Skeletal muscle cell (primary cell): ENCODE measurements around the gene ANAPC7.
"Not testable (repeated sequence)": the region's sequence is repeated elsewhere in the genome, so short reads cannot be mapped to it uniquely, and the experiment has no call there.

Source experiments
- DNase-seq: peaks from one replicate; pipeline ENCODE4 v3.0.0-alpha.2; 2010; ENCODE audit warnings: low read depth
- H3K4me3 ChIP-seq: 2 replicates; pipeline ENCODE4 v1.5.1; 2011; ENCODE audit warnings: low read depth, mild to moderate bottlenecking, control low read depth, low read length, moderate library complexity

ANAPC7 gene

DNA sequence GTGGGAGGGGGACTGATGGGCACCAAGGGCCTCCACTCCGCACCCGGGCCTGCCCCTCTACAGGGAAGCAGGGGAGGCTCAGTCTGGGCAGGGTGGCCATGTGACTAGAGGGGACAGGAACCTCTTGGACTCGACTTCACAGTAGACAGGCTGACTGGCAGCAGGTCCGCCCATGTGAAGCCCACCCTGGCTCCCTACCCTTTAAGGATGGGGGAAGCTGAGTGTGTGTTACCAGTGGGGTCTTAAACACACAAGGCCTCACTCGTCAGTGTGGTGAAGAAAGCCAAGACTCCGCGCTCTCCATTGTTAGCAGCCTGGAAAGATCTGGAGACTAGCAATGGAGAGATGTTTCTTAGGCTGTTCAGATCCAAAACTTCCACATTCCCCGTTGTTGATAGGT, 52.4 kb downstream of the ANAPC7 start:
- no peak overlapping the region for H3K4me3 ChIP-seq
- DNase-seq: no peak

DNA sequence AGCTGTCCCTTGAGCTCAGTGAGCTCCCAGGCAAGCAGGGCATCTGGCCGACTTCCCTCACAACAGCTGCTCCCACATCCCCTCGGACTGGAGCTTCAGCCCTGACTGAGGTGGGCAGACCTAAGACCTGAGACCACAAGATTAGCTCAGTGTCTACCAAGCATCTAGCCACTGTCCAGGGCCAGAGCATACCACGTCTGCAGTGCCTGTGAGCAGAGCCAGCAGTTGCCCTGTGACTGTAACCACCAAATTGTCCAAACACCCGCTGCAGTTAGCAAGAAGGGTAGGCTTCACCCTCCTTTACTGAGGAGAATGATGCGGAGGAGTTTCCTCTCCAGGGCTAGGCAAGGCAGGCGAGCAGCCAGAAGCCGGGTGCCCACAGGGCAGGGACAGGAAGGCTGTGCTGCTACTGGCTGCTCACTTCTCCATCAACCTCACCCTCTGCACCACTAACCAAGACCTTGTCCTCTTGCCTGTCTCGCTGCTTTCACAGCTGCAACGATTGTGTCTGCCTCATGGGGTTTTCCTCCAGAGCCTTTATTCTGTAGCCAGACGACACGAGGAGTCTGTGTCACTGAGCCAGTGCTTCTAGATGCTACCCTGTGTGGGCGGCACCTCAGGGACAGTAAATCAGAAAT, 53.9 kb downstream of the ANAPC7 start:
- DNase-seq: no peak
- H3K4me3 ChIP-seq: no peak overlapping the region

DNA sequence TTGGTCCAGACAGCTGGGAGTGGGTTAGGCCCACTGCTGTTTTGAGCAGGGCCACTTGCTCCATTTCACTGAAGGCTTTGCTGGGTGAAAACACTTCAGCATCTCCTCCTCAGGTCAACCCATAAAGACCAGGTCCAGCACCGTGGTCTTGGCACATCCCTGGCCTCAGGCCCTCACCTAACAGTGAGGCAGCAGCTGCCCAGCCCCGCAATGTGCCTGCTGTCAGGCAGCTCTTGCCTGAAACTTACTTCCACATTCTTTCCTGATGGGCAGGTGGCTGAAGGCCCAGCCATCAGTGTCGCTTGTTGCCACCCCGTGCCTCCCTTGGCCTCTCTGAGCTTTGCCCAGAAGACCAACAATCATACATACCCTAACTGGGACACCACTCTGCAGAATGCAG, 54.4 kb downstream of the ANAPC7 start:
- H3K4me3 ChIP-seq: no peak overlapping the region
- DNase-seq: no peak

- DNase-seq: no peak
- H3K4me3 ChIP-seq: no peak overlapping the region
Observed at GRCh38 chr12:110348431-110349059, 55.0 kb downstream of the ANAPC7 start.

- no peak for DNase-seq
- H3K4me3 ChIP-seq: no peak overlapping the region
Observed at GRCh38 chr12:110347767-110348166, 55.7 kb downstream of the ANAPC7 start.

DNA sequence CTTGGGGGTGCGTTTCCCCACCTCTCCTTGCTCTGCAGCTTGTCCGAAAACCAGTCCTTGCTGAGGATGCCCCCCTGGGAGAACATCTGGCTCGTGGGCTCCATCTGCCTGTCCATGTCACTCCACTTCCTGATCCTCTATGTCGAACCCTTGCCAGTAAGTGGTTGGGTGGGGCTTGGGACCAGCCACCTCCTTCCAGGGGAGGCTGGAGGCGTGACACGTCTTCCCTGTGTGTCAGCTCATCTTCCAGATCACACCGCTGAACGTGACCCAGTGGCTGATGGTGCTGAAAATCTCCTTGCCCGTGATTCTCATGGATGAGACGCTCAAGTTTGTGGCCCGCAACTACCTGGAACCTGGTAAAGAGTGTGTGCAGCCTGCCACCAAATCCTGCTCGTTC, 57.5 kb downstream of the ANAPC7 start:
- DNase-seq: no peak
- no peak overlapping the region for H3K4me3 ChIP-seq

DNA sequence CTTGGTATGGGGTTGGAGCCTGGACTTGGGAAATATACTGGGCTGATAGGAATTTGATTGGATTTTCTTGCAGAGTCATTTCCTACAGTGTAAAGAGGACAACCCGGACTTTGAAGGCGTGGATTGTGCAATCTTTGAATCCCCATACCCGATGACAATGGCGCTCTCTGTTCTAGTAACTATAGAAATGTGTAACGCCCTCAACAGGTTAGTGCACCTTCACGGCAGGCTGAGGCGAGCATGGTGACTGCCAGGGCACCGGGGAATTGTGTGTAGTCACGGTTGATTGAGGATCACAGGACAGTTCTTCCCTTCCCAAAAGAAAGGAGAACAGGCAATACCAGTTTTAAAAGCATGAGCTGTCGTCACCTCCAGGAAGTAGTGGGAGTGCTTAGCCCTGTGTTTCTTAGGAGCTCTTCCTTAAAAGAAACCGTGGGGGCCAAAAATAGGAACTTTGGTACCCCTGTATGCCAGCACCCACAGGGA, 58.3 kb downstream of the ANAPC7 start:
- H3K4me3 ChIP-seq: no peak overlapping the region
- no peak for DNase-seq

GRCh38 chr12:110344657-110345056, 58.9 kb downstream of the ANAPC7 start:
- H3K4me3 ChIP-seq: no peak overlapping the region
- no peak for DNase-seq

GRCh38 chr12:110343736-110344555, 59.6 kb downstream of the ANAPC7 start:
- no peak for DNase-seq
- no peak overlapping the region for H3K4me3 ChIP-seq

DNA sequence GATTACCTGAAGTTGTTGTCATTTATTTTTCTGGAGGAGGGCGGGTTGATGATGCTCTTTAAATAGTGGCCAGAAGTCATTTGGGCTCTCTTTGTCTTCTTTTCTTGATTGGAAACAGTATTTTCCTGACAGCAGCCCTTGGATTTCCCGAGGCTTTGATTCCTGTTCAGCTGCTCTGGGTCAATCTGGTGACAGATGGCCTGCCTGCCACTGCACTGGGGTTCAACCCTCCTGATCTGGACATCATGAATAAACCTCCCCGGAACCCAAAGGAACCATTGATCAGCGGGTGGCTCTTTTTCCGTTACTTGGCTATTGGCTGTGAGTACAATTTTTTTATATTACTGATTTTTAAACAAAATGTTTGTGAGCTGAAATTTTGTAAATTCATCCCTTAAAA, 60.4 kb downstream of the ANAPC7 start:
- H3K4me3 ChIP-seq: no peak overlapping the region
- DNase-seq: no peak

GRCh38 chr12:110342157-110342556, 61.4 kb downstream of the ANAPC7 start:
- H3K4me3 ChIP-seq: no peak overlapping the region
- no peak for DNase-seq

GRCh38 chr12:110340706-110341105, 62.8 kb downstream of the ANAPC7 start:
- no peak for DNase-seq

DNA sequence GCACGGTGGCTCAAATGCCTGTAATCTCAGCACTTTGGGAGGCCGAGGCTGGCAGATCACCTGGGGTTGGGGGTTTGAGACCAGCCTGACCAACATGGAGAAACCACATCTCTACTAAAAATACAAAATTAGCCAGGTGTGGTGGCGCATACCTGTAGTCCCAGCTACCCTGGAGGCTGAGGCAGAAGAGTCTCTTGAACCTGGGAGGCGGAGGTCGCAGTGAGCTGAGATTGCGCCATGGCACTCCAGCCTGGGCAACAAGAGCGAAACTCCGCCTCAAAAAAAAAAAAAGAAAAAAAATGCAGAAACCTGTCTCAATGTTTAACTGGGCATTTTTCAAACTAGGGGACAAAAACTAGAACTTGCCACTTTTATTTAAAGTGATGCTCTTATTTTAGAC, 63.2 kb downstream of the ANAPC7 start:
- not testable (repeated sequence) for DNase-seq, H3K4me3 ChIP-seq

More at GRCh38 chr12:110340706-110341105, 62.8 kb downstream of the ANAPC7 start:
- H3K4me3 ChIP-seq: no peak overlapping the region

DNA sequence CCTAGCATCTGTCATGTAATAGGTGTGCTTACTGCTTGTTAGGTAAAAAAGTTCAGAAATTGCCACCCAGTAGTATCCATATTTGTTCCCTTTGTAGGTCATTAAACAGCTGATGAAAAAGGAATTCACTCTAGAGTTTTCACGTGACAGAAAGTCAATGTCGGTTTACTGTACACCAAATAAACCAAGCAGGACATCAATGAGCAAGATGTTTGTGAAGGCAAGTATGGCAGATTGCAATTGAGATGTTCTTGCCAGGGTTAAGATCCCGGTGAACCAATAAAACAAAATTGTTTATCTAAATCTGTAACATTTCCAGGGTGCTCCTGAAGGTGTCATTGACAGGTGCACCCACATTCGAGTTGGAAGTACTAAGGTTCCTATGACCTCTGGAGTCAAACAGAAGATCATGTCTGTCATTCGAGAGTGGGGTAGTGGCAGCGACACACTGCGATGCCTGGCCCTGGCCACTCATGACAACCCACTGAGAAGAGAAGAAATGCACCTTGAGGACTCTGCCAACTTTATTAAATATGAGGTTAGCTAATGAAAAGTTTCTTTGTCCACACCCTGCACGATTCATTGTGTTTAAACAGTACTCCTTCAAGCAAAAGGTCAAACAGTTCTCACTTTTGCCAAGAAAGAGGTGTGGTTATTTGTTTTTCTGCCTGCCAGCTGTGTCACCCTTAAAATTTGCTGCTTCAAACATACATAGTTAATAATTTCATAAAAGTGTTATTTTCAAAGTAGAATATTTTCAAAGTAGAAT, 64.1 kb downstream of the ANAPC7 start:
- no peak for DNase-seq
- H3K4me3 ChIP-seq: no peak overlapping the region

GRCh38 chr12:110338754-110339153, 64.8 kb downstream of the ANAPC7 start:
- no peak for DNase-seq

DNA sequence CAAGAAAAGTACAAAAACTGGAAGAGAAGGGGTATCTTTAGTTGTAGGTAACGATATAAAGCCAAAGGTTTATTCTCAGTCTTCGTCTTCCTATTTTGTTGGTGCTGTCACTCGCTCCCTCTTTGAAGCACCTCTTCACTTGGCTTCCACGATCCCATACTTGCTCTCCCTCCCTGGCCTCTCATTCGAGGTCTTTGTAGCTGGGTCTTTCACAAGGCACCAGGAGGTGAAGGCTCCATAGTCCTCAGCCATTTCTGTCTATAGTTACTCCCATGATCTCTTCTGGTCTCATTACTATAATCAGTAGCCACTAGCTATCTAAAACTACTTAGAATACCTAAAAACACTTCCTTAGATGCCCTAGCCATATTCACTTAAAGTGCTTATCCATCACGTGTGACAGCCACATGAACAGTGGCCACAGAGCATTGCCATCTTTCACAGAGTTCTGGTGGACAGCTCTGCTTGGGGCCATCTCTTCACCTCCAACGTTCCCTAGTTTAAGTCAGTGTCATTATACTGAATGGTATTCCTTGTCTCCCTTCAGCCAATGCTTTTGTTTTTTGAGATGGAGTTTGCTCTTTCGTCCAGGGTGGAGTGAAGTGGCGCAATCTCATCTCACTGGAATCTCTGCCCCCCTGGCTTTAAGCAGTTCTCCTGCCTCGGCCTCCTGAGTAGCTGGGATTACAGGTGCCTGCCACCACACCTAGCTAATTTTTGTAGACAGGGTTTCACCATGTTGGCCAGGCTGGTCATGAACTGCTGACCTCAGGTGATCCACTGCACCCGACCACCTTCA, 65.4 kb downstream of the ANAPC7 start:
- H3K4me3 ChIP-seq: no peak overlapping the region
- DNase-seq: no peak

More at GRCh38 chr12:110338754-110339153, 64.8 kb downstream of the ANAPC7 start:
- no peak overlapping the region for H3K4me3 ChIP-seq

DNA sequence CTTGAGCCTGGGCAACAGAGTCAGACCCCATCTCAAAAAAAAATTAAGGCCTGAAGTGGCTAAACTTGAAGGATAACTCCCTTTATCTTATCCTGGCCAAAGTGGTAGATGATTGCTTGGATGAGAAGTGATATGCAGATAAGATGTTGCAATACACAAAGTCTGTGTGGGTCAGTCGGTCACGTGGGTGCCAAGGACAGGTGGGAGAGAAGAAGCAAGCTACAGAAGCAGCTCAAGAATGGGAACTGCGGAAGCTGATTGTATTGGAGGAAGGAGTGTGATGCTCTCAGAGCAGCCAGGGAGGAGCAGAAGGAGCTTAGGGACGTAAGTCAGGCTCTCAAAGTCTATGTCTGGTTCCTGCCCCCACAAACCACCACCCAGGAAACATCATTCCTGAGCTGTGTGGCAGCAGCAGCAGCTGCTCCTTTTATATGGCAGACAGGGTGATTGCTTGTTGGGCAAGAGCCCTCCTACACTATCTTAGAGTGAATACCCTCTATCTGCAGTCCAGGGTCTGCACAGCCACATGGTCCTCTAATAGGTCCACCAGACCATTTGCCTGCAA, 67.9 kb downstream of the ANAPC7 start:
- H3K4me3 ChIP-seq: no peak overlapping the region
- no peak for DNase-seq

DNA sequence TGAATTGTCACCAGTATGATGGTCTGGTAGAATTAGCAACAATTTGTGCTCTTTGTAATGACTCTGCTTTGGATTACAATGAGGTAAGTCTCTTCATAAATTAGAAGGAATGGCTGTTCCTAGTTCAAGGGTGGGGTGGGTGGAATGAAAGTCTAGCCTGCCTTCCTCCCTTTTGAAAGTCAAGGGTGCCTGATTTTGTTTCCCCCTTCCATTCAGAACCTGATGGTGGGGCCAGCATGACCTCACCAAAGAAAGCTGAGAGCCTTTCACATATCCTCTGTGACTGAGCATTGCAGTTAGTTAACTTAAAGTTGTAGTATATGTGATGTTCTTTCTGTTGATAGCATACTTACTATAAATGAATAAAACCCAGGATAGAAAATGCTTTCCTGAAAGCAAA, 70.3 kb downstream of the ANAPC7 start:
- no peak for DNase-seq
- H3K4me3 ChIP-seq: no peak overlapping the region

- H3K4me3 ChIP-seq: no peak overlapping the region
- peak; percentile 32 for DNase-seq
Observed at GRCh38 chr12:110330544-110330943, 73.0 kb downstream of the ANAPC7 start.
